NCI-H2171 treated with DMSO at 0.1 percent for 48 hours (cell line): ENCODE data around the gene ENTPD8.
"Not testable (repeated sequence)": the region's sequence is repeated elsewhere in the genome, so short reads cannot be mapped to it uniquely, and the experiment has no call there.

Experiments
- DNase-seq: peaks from one replicate; lab custom pipeline; 2025; lab: John Stamatoyannopoulos, UW

The ENTPD8 gene

DNA sequence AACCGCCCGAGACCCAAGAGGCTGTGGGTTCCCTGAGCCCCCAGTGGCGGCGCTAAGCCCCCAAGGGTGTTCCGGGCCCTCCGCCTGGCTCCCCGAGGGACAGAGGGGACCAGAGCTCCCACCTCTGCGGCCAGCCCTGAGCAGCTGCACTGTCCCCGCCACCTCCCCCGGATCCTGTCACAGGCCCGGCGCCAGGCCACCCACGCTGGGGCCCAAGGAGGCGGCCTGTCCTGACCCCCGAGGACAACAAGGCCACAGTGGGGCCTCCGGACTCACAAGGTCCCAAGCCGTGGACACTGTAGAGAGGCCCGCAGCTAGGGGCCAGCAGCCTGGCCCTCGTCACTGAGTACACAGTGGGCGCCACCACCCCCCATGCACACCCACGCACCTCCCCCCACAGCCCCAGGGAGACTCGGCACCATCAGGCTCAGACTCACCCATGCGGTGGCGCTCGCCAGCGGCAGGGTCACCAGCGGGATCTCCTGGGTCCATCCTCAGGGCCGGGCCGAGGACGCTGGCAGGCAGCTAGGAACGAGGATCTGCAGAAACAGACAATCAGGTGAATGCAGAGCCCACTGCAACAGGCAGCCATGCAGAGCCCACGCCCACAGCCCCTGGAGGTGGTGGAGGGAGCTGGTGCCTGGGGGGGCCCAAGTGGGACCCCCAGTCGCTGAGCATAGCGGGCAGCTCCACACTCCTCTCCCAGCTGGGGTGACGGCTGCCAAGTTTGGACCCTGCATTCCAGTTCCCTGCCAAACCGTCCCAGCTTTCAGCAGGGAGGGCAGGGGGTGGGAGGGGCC lies 46.1 kb downstream of the ENTPD8 start:
- DNase-seq = no peak

DNA sequence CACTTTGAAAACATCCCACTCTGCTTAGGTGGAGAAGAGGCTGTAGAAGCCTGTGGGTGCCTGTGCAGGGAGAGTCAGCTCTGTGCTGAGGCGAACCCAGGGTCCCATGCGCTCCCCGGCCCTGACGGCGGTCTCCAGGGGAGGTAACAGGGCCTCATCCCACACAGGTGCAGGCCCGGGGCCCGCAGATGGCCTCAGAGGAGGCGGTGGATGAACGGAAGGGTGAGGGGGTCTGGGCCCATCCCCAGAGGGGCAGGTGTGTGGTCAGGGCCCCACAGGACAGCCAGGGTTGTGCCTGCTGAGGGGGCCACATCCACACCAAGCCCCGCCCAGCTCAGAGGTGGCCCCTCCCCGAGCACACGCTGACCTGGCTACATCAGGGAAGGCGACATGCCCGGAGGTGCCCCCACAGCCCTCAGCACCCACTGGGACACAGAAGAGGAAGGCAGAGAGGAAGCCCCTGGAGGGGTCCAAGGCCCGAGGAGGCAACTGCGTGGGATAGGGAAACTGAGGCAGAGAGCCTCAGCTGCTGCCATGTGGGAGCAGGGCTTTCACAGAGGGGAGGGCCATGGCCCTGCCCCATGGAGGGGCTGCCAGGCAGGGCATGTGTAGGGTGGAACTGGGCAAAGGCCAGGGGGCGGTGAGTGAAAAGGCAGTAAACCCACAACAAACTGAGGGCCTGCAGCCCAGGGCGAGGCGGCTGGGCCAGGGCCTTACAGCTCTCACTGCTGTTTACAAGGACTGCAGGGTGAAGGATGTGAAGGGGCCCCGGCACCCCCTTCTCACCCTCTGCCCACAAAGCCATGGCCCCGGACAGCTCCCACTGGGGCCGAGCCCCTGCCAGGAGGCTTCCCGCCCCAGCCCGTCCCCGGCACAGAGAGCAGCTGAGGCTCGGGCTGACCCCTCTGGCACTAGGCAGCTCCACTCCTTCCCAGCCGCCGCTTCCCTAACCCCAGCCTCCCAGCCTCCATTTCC lies 47.7 kb downstream of the ENTPD8 start:
- no peak for DNase-seq

DNA sequence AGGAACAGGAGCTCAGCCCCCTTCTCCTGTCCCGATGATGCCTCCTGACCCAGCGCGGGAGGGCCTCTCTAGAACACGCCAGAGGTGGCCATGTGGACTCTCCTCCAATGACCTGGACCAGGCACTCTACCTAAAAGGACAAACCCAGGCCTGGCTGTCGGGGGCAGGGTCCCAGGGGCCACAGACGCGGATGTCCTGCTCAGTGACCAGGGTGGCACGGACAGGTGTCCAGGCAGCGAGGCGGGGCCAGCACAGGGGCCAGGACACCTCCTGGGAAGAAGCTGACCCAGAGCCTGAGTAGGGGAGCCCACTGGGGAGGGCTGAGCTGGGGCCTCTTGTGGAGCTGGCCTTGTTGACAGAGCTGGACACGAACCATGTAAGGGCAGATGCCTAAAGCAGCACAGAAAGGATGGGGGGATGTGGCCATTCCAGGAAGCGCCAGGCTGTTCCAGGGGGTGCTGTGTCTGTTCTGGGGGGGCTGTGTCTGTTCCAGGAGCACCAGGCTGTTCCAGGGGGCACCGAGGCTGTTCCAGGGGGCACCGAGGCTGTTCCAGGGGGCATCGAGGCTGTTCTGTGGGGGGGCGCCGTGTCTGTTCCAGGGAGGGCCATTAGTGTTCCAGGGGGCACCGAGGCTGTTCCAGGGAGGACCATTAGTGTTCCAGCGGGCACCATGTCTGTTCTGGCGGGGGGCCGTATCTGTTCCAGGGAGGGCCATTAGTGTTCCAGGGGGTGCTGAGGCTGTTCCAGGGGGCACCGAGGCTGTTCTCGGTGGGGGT lies 48.7 kb downstream of the ENTPD8 start:
- DNase-seq = no peak

DNA sequence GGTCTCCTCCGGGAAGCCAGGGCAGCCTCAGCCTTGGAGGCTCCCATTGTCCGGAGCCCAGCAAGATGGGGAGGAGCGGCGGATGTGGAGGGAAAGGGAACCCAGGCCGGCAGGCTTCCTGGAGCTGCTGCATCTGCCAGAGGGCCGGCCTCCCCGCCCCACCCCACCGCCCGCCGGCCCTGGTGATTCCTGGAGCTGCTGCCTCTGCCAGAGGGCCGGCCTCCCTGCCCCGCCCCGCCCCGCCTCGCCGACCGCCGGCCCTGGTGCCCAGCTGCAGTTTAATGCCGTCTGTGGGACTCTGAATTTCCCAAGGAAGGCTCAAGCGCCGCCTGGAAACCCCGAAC lies 49.8 kb downstream of the ENTPD8 start:
- DNase-seq = no peak

DNA sequence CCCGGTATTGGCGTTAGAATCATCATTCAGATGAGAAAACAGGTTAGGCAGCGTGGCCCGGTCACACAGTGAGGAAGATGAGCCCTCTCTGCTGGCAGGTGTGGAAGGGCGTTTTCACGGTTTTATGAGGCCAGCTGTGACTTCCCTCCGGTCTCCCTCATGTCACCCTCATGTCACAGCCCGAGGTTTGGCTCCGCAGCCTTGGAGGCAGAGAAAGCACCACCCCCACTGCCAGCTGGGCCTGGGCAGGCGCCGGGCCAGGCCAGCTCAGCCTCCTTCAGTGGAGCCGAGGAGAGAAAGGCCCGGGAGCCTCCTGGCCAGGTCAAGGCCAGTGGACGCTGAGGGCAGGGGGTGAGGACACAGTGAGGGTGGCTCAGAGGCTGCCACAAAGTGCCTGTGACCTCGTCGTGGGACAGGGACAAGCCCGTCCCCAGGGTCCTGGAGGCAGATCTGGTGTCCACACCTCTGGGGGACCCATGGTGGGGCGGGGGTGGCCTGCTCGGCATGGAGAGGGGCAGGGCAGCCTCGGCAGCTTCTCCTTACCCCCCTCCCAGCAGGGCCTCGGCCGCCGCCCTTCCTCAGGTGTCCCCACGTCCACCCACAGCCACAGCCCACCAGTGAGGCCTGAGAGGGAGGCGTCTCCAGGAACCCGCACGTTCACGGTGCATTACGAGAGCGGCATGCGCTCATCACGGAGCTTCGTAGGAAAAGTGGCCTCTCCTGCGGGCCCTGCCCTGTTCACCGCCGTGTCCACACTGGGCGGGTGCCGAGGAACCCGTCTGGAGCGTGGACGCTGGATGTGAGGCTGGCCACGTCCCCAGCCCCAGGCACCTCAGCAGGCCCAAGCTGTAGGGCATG lies 50.4 kb downstream of the ENTPD8 start:
- peak; percentile 88 for DNase-seq

DNA sequence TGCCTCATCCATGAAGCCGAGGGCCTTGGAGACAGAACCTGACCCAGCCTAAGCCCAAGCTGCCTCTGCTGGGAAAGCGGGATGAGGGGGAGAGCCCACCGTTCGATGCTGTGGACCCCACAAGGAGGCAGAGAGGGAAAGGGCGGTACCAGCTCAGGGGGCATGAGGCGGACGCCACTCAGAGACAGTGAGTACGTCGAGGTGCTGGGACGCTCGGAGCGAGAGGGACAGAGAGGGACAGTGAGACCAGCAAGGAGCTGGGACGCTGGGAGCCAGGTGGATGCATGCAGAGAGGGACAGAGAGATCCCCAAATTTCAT lies 51.8 kb downstream of the ENTPD8 start:
- no peak for DNase-seq

DNA sequence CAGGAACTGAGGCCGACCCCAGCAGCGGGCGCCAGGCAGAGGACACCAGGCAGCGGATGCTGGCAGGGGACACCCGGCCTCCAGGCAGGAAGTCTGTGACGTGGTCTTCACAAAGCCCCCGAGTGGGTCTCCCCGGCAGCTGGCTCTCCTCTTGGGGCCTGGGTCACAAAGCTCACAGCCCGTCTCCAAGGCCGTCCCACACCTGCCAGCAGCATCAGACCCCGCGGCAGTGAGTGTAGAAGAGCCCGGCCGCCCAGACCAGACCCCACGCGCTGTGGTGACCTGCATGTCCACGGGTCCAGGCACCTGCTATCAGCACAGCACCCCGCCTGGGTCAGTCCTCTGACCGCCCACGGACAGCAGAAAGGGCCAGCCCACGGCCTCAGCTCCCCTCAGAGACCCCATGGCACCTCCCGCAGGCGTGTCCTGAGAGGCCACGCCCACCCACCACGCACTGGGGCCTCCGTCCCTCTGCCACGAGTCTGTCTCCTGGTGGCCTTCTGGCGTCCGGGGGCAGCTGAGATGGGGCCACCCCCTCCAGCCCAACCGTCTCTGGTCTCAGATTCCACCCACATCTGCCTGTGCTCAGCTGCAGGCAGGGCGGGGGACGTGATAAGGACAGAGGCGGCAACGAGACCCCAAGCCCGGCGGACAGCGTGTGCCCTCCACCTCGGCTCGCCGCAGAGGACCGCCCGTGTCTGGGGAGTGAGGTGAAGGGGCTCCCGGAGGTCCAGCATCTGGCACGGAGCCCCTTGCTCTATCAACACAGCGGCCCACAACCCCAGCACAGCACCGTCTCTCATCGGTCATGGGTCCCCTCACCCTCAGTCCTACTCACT lies 52.3 kb downstream of the ENTPD8 start:
- no peak for DNase-seq

DNA sequence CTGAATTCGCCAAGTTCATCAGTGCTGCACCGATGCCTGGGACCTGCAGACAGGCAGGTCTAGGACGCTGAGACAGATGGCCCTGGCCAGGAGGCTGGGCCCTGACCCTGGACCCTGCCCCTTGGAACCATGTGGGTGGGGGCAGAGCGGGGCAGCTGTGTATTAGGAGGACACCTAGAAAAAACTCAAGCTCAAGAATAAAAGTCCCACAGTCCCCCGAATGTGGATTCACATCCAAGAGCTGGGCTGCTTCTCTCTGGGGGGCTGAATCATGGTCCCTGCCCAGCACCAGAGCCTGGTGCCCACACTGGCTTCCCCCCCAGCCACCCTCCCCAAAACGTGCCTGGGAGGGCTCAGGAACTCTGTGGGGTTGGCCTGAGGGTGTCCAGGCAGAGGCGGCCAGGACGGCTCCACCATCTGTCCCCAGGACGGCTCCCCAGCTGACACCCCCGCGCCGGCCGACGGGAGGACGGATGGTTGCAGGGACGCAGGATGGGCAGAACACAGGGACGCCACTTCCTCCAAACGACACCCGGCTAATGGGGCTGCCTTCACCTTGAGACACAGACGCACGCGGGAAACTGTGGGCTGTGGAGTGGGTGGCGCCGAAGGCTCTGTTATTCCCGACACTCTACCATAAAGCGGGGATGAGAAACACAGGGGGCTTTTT lies 53.1 kb downstream of the ENTPD8 start:
- DNase-seq = no peak

DNA sequence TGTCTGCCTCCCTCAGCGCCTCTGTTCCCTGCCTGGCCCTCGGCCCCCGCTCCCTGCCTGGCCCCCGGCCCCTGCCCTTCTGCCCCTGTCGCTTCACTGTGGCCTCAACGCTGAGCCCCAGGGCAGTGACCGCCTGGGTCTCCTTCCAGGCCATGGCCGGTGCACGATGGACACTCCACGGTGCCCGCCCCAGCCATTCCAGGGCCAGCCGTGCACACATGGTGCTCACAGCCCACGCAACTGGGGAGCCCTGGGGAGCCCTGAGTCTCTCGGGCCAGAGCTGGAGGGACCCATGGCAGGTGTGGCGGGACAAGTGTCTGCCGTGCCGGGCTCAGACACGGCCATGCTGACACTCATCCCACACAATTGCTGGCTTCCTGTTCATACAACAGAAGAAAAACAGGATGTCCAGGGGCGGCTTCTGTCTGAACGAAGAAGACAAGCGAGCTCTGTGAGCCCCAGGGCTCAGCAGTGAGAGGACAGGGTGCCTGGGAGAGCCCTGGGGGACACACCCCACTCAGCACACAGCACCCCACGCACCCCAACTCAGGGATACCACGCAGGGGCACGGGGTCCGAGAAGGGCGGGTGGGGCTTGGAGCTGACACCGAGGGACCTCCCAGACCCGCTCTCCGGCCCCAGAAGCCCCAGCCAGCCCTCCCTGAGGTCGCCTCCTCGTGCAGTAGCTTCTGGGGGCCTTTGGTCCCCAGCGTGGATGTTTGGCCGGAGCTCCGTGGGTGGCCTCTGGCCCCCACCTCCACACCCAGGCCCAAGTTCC lies 53.9 kb downstream of the ENTPD8 start:
- no peak for DNase-seq

DNA sequence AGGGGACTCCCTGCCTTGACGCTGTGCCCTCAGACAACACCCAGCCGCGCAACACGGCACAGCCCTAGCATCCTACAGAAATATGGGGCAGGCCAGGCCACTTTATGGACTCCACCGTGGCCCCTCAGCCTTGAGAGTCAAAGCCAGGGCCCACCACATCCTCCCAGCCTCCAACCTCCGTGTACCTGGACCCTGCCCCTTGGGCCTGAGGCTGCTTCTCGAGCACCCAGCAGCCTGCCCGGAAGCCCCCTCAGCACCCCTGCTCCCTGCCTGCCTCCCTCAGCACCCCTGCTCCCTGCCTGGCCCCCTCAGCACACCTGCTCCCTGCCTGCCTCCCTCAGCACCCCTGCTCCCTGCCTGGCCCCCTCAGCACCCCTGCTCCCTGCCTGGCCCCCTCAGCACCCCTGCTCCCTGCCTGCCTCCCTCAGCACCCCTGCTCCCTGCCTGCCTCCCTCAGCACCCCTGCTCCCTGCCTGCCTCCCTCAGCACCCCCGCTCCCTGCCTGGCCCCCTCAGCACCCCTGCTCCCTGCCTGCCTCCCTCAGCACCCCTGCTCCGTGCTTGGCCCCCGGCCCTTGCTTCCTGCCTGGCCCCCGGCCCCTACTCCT lies 54.5 kb downstream of the ENTPD8 start:
- not testable (repeated sequence) for DNase-seq

DNA sequence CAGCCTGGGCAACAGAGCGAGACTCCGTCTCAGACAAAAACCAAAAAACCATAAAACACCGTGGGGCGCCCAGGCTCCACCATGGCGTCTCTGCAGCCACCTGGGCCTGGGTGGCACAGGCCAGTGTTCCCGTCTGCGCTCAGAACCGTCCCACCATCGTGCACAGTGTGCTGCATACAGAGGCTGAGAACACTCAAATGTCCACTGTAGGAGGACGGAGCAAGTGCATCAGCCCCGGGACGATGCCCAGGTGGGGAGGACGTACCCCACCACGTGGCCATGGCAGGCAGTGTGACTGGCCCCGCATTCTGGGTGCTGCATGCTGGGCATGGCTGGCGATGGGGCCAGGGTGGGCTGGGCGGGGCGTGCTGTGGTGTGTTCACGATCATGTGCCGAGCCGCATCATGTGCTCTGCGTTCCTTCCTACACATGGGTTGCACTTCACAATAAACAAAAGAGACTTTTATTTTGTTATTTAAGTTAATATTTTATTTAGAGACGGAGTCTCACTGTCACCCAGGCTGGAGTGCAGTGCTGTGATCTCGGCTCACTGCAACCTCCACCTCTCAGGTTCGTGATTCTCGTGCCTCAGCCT lies 56.0 kb downstream of the ENTPD8 start:
- no peak for DNase-seq
